ENCODE measurements around the gene NPHS2.

The NPHS2 gene

GRCh38 chr1:179530352-179530751, 45.4 kb downstream of the NPHS2 start:
- TF ChIP-seq NFIC (IDR thresholded peaks at IDR 0.05) (no peak), ZBTB7A (IDR thresholded peaks at IDR 0.05; ENCODE audit: low read depth) (no peak), TCF12 (IDR thresholded peaks at IDR 0.05; ENCODE audit: low read depth) (no peak), RAD21 (IDR thresholded peaks at IDR 0.05; ENCODE audit: low read depth) (no peak), TAF1 (IDR thresholded peaks at IDR 0.05; ENCODE audit: low read depth) (no peak), YY1 (IDR thresholded peaks at IDR 0.05; ENCODE audit: low read depth) (no peak), EGR1 (IDR thresholded peaks at IDR 0.05) (no peak)
- TF ChIP-seq, protein P1, sequence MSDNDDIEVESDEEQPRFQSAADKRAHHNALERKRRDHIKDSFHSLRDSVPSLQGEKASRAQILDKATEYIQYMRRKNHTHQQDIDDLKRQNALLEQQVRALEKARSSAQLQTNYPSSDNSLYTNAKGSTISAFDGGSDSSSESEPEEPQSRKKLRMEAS (IDR thresholded peaks at IDR 0.05), result no peak

DNA sequence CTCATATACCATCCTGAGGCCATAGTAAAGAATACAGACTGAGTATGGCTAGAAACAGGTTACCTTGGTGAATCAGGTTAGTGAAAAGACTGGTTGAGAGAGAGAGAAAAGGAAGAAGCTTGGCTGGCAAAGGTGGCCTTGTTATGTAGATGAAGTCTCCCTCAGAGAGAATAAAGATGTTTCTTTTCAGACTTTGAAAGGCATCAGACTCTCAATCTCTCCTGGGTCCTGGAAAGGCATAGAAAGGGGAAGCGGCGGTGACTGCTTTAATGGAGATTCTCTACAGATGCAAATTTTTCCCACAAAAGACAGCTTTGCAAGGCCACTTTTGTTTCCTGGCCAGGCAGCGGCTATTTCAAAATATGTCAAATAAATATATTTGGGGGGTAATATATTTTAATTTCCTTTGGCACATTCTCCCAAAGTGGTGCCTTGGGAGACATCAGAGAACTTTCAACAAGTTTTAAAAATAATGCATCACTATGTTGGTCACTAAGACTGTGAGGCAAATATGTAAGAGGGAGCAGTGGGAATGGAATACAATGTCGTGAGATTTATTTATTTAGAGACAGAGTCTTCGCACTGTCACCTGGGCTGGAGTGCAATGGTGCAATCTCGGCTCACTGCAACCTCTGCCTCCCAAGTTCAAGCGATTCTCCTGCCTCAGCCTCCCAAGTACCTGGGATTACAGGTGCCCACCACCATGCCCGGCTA, 46.1 kb downstream of the NPHS2 start:
- TF ChIP-seq EP300 (IDR thresholded peaks at IDR 0.05; ENCODE audit: borderline replicate concordance) (no peak), REST (IDR thresholded peaks at IDR 0.05; ENCODE audit: low read depth) (no peak), EGR1 (IDR thresholded peaks at IDR 0.05) (no peak), TEAD4 (IDR thresholded peaks at IDR 0.05) (no peak), YY1 (IDR thresholded peaks at IDR 0.05; ENCODE audit: low read depth) (no peak), CREB1 (IDR thresholded peaks at IDR 0.05; ENCODE audit: low read depth) (no peak), ZBTB7A (IDR thresholded peaks at IDR 0.05; ENCODE audit: low read depth) (no peak), TCF12 (IDR thresholded peaks at IDR 0.05; ENCODE audit: low read depth) (no peak), CEBPB (IDR thresholded peaks at IDR 0.05) (no peak), USF1 (IDR thresholded peaks at IDR 0.05) (no peak), NFIC (IDR thresholded peaks at IDR 0.05) (no peak), FOXM1 (IDR thresholded peaks at IDR 0.05; ENCODE audit: borderline replicate concordance, low read depth) (no peak), RAD21 (IDR thresholded peaks at IDR 0.05; ENCODE audit: low read depth) (no peak), TAF1 (IDR thresholded peaks at IDR 0.05; ENCODE audit: low read depth) (no peak)
- TF ChIP-seq, protein P1 (IDR thresholded peaks at IDR 0.05), result no peak

- TF ChIP-seq EGR1 (IDR thresholded peaks at IDR 0.05) (no peak), EP300 (IDR thresholded peaks at IDR 0.05; ENCODE audit: borderline replicate concordance) (no peak), CEBPB (IDR thresholded peaks at IDR 0.05) (no peak), TAF1 (IDR thresholded peaks at IDR 0.05; ENCODE audit: low read depth) (no peak), RAD21 (IDR thresholded peaks at IDR 0.05; ENCODE audit: low read depth) (no peak), CREB1 (IDR thresholded peaks at IDR 0.05; ENCODE audit: low read depth) (no peak), NFIC (IDR thresholded peaks at IDR 0.05) (no peak), TCF12 (IDR thresholded peaks at IDR 0.05; ENCODE audit: low read depth) (no peak), ZBTB7A (IDR thresholded peaks at IDR 0.05; ENCODE audit: low read depth) (no peak)
- TF ChIP-seq, protein P1 (IDR thresholded peaks at IDR 0.05), result no peak
Measured at GRCh38 chr1:179516976-179517705, 58.6 kb downstream of the NPHS2 start.

DNA sequence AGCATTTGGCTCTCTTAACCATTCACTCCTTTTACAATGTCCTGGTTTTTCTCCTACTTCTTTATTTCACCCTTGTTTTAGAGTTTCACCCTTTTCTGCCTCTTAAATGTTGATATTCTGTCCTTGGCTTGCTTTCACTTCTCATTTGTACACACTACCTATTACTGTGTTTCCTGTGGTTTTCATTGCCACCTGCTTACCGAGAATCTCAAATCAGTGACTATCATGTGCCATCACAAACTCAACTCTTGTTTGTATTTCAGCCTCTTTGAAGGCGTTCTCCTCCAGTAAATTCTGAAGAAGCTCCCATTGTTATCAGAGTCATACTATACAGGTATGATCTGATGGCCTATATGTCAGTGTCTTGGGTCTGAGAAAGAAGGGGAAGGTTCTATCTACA, 65.7 kb downstream of the NPHS2 start:
- TF ChIP-seq EP300 (IDR thresholded peaks at IDR 0.05; ENCODE audit: borderline replicate concordance) (no peak), REST (IDR thresholded peaks at IDR 0.05; ENCODE audit: low read depth) (no peak), RAD21 (IDR thresholded peaks at IDR 0.05; ENCODE audit: low read depth) (no peak), ZBTB7A (IDR thresholded peaks at IDR 0.05; ENCODE audit: low read depth) (no peak), TAF1 (IDR thresholded peaks at IDR 0.05; ENCODE audit: low read depth) (no peak)

GRCh38 chr1:179509384-179509783, 66.4 kb downstream of the NPHS2 start:
- TF ChIP-seq REST (IDR thresholded peaks at IDR 0.05; ENCODE audit: low read depth) (no peak), CEBPB (IDR thresholded peaks at IDR 0.05) (no peak), TAF1 (IDR thresholded peaks at IDR 0.05; ENCODE audit: low read depth) (no peak), NFIC (IDR thresholded peaks at IDR 0.05) (no peak), ZBTB7A (IDR thresholded peaks at IDR 0.05; ENCODE audit: low read depth) (no peak), TCF12 (IDR thresholded peaks at IDR 0.05; ENCODE audit: low read depth) (no peak), RAD21 (IDR thresholded peaks at IDR 0.05; ENCODE audit: low read depth) (no peak), YY1 (IDR thresholded peaks at IDR 0.05; ENCODE audit: low read depth) (no peak)
- TF ChIP-seq, protein P1 (IDR thresholded peaks at IDR 0.05), result no peak

Data from Ishikawa (cell line).